Trophoblast cell (in vitro differentiated cells and primary cell): ENCODE results near the gene ADARB2.

Experiments
- DNase-seq, 2 donors: peaks; one replicate each; pipeline ENCODE4 v3.0.0-alpha.2; 2016
- H2AFZ ChIP-seq: 2 replicates; pipeline ENCODE4 v1.6.1; 2013; ENCODE audit warnings: low read length, moderate library complexity, mild to moderate bottlenecking; ENCODE audit not compliant: insufficient read depth, poor library complexity
- H2AK5ac ChIP-seq: 2 replicates; pipeline ENCODE4 v1.6.1; 2013; ENCODE audit warnings: mild to moderate bottlenecking, low read length
- H2BK120ac ChIP-seq: 2 replicates; pipeline ENCODE4 v1.6.1; 2013; ENCODE audit warnings: low read length, mild to moderate bottlenecking, moderate library complexity; ENCODE audit not compliant: insufficient read depth, poor library complexity
- H2BK12ac ChIP-seq: 2 replicates; pipeline ENCODE4 v1.6.1; 2013; ENCODE audit warnings: mild to moderate bottlenecking, low read length, moderate library complexity
- H2BK5ac ChIP-seq: 2 replicates; pipeline ENCODE4 v1.6.1; 2013; ENCODE audit warnings: low read length, low read depth, moderate library complexity, mild to moderate bottlenecking; ENCODE audit not compliant: poor library complexity
- H3K14ac ChIP-seq: 2 replicates; pipeline ENCODE4 v1.6.1; 2013; ENCODE audit warnings: mild to moderate bottlenecking, low read length
- H3K18ac ChIP-seq: 2 replicates; pipeline ENCODE4 v1.6.1; 2013; ENCODE audit warnings: mild to moderate bottlenecking, low read length
- H3K23ac ChIP-seq: 2 replicates; pipeline ENCODE4 v1.6.1; 2013; ENCODE audit warnings: low read length
- H3K27ac ChIP-seq: 2 replicates; pipeline ENCODE4 v1.5.1; 2013; ENCODE audit warnings: low read depth, mild to moderate bottlenecking, inconsistent platforms, low read length, moderate library complexity
- H3K27me3 ChIP-seq: 2 replicates; pipeline ENCODE4 v1.6.1; 2013; ENCODE audit warnings: inconsistent platforms, mild to moderate bottlenecking, low read length, moderate library complexity; ENCODE audit not compliant: insufficient read depth
- H3K36me3 ChIP-seq, 2 experiments: 1 replicate in 1 of 2; 2 replicates in 1 of 2; pipeline ENCODE4 v1.6.1; 2013; ENCODE audit warnings: low read length in 2 of 2, mild to moderate bottlenecking in 2 of 2, moderate library complexity in 1 of 2; ENCODE audit not compliant: insufficient read depth in 2 of 2, control insufficient read depth in 1 of 2
- H3K4ac ChIP-seq: 2 replicates; pipeline ENCODE4 v1.6.1; 2013; ENCODE audit warnings: low read depth, mild to moderate bottlenecking, low read length, moderate library complexity
- H3K4me1 ChIP-seq, 2 experiments: 1 replicate in 1 of 2; 2 replicates in 1 of 2; pipeline ENCODE4 v1.6.1; 2013; ENCODE audit warnings: low read length in 2 of 2, mild to moderate bottlenecking in 2 of 2, moderate library complexity in 1 of 2; ENCODE audit not compliant: insufficient read depth in 2 of 2, control insufficient read depth in 1 of 2
- H3K4me2 ChIP-seq: 2 replicates; pipeline ENCODE4 v1.6.1; 2013; ENCODE audit warnings: inconsistent platforms, mild to moderate bottlenecking, low read length, moderate library complexity
- H3K4me3 ChIP-seq: 2 replicates; pipeline ENCODE4 v1.5.1; 2013; ENCODE audit warnings: mild to moderate bottlenecking, low read depth, low read length, inconsistent platforms
- H3K79me1 ChIP-seq: one replicate; pipeline ENCODE4 v1.6.1; 2013; ENCODE audit warnings: low read length
- H3K79me2 ChIP-seq: 2 replicates; pipeline ENCODE4 v1.6.1; 2013; ENCODE audit warnings: low read length, mild to moderate bottlenecking; ENCODE audit not compliant: control insufficient read depth, insufficient read depth, poor library complexity
- H3K9ac ChIP-seq: 2 replicates; pipeline ENCODE4 v1.6.1; 2013; ENCODE audit warnings: mild to moderate bottlenecking, low read length
- H3K9me3 ChIP-seq: 2 replicates; pipeline ENCODE4 v1.6.1; 2013; ENCODE audit warnings: low read depth, mild to moderate bottlenecking, control low read depth, inconsistent platforms, low read length; ENCODE audit not compliant: insufficient read depth
- H4K12ac ChIP-seq: 2 replicates; pipeline ENCODE4 v1.6.1; 2013; ENCODE audit warnings: low read depth, mild to moderate bottlenecking, low read length, moderate library complexity
- H4K8ac ChIP-seq: 2 replicates; pipeline ENCODE4 v1.6.1; 2013; ENCODE audit warnings: low read depth, mild to moderate bottlenecking, low read length, moderate library complexity
- H4K91ac ChIP-seq: one replicate; pipeline ENCODE4 v1.6.1; 2013; ENCODE audit warnings: low read depth, mild to moderate bottlenecking, low read length, moderate library complexity
- whole genome bisulfite sequencing: extraction: QIAGEN DNeasy Blood & Tissue Kit; methylation state at CpG from one replicate; pipeline ENCODE4 v1.1.7; 2013; ENCODE audit warnings: missing lambda C conversion rate; ENCODE audit not compliant: insufficient read length, insufficient coverage; ENCODE audit errors: extremely low coverage; 5-methylcytosine and 5-hydroxymethylcytosine counted together

ADARB2 gene

DNA sequence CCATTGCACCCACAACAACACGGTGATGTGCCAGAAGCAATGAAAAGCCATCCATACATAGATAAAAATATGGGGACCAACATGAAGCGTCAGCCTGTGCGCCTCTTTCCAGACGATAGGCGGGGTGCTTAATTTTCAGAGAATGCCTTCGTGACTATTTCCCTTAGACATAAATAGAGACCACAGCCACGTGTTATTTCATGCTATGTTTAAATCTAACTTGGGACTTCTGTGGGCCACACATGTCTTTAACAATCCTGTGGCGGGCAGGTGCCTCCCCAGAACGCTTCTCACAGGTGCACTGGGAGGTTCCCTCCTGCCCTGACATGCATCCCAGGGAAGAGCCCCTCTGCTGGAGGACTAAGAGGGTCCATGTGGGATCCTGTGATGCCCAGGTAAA is 259.7 kb downstream of the ADARB2 start:
- no peak overlapping the region for H4K8ac ChIP-seq
- no peak for DNase-seq
- no peaks in the 10 kb centered on the region for H3K79me1 ChIP-seq
- H3K9me3 ChIP-seq: peaks cover 9% of the 10 kb centered on the region
- no peak overlapping the region for H2AFZ ChIP-seq
- no peak overlapping the region for H3K18ac ChIP-seq
- no peak overlapping the region for H4K12ac ChIP-seq
- no peak overlapping the region for H3K4me3 ChIP-seq
- no peak overlapping the region for H2AK5ac ChIP-seq
- no peaks in the 10 kb centered on the region for H3K36me3 ChIP-seq
- no peak overlapping the region for H3K14ac ChIP-seq
- no peak overlapping the region for H4K91ac ChIP-seq
- no peaks in the 10 kb centered on the region for H3K4me1 ChIP-seq
- H3K4ac ChIP-seq: no peak overlapping the region
- no peaks in the 10 kb centered on the region for H3K79me2 ChIP-seq
- no peak overlapping the region for H2BK120ac ChIP-seq
- WGBS: no CpG with 5 or more reads among the region's 9 CpGs
- no peak overlapping the region for H3K27ac ChIP-seq
- no peak overlapping the region for H3K4me2 ChIP-seq
- no peak overlapping the region for H2BK5ac ChIP-seq
- H2BK12ac ChIP-seq: no peak overlapping the region
- H3K27me3 ChIP-seq: no peaks in the 10 kb centered on the region
- no peak overlapping the region for H3K23ac ChIP-seq
- H3K9ac ChIP-seq: no peak overlapping the region

DNA sequence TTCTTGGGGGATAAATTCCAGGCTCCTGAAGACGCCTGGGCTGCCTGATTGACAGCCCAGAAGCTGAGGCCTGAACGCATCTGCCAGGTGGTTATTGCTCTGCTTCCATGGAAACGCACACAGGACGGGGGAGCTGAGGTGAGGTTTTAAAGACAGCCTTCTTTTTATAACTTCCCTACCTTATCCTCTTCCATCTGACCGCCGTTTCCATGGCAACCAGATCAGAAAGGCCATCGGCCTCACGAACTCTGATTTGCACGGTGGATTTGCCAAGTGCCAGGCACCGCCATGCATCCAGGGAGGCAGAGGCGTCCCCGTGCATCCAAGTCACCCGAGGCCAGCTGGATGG is 260.9 kb downstream of the ADARB2 start:
- H3K27ac ChIP-seq: no peak overlapping the region
- no peaks in the 10 kb centered on the region for H3K36me3 ChIP-seq
- no peak overlapping the region for H4K12ac ChIP-seq
- H3K79me1 ChIP-seq: no peaks in the 10 kb centered on the region
- H2AK5ac ChIP-seq: no peak overlapping the region
- no peak overlapping the region for H2AFZ ChIP-seq
- no peak overlapping the region for H3K4me2 ChIP-seq
- H3K23ac ChIP-seq: no peak overlapping the region
- WGBS: no CpG with 5 or more reads among the region's 13 CpGs
- H2BK5ac ChIP-seq: no peak overlapping the region
- H3K9me3 ChIP-seq: peaks cover 11% of the 10 kb centered on the region
- H3K9ac ChIP-seq: no peak overlapping the region
- H3K27me3 ChIP-seq: no peaks in the 10 kb centered on the region
- no peak overlapping the region for H3K4ac ChIP-seq
- no peak overlapping the region for H2BK120ac ChIP-seq
- DNase-seq: no peak
- H3K14ac ChIP-seq: no peak overlapping the region
- no peak overlapping the region for H2BK12ac ChIP-seq
- H3K4me1 ChIP-seq: no peaks in the 10 kb centered on the region
- H4K8ac ChIP-seq: no peak overlapping the region
- no peak overlapping the region for H3K4me3 ChIP-seq
- no peak overlapping the region for H3K18ac ChIP-seq
- no peaks in the 10 kb centered on the region for H3K79me2 ChIP-seq
- no peak overlapping the region for H4K91ac ChIP-seq

DNA sequence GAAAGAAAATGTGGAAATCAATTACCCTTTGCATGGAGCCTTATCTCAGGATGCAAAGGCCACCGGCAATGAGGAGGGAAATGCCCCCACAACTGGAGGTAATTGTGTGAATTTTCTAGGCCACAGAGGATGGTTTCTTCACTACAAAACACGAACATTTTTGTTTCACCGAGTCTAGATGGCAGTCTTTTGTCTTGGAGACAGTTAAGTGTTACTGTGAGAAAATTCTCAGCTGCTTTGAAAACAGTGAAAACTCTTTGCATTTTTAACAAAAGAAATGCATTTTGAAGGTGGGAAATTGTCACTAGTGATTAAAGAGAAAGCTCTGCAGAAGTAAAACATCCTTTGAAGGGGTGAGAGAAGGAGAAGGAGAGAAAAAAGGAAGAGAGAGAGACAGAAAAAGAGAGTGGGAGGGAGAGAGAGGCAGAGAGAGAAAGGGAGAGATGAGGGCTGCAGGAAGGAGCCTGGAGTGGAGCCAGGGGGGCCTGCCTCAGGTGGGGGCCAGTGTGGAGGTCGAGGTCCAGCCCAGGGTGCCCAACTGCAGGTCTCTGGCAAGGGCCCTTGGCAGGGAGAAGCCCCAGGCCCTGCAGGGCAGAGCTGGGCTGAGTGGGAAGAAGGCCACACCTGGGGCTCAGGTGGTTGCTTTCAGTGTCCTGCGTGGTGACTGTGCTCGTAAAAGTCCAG is 261.4 kb downstream of the ADARB2 start:
- no peak overlapping the region for H3K14ac ChIP-seq
- no peaks in the 10 kb centered on the region for H3K4me1 ChIP-seq
- H3K18ac ChIP-seq: no peak overlapping the region
- H3K23ac ChIP-seq: no peak overlapping the region
- H2AFZ ChIP-seq: no peak overlapping the region
- no peaks in the 10 kb centered on the region for H3K79me1 ChIP-seq
- H4K12ac ChIP-seq: no peak overlapping the region
- H4K8ac ChIP-seq: no peak overlapping the region
- H2BK120ac ChIP-seq: no peak overlapping the region
- no peak overlapping the region for H2AK5ac ChIP-seq
- DNase-seq: no peak
- H3K9me3 ChIP-seq: peaks cover 11% of the 10 kb centered on the region
- H3K4me3 ChIP-seq: no peak overlapping the region
- H3K79me2 ChIP-seq: no peaks in the 10 kb centered on the region
- H3K27ac ChIP-seq: no peak overlapping the region
- no peaks in the 10 kb centered on the region for H3K27me3 ChIP-seq
- no peaks in the 10 kb centered on the region for H3K36me3 ChIP-seq
- no peak overlapping the region for H2BK5ac ChIP-seq
- H3K4me2 ChIP-seq: no peak overlapping the region
- no CpG with 5 or more reads among the region's 6 CpGs for WGBS
- no peak overlapping the region for H3K4ac ChIP-seq
- H3K9ac ChIP-seq: no peak overlapping the region
- no peak overlapping the region for H2BK12ac ChIP-seq
- H4K91ac ChIP-seq: no peak overlapping the region

GRCh38 chr10:1475098-1475591 is 262.2 kb downstream of the ADARB2 start:
- no peak overlapping the region for H3K9ac ChIP-seq
- no peaks in the 10 kb centered on the region for H3K79me2 ChIP-seq
- H3K4ac ChIP-seq: no peak overlapping the region
- H3K23ac ChIP-seq: no peak overlapping the region
- no peaks in the 10 kb centered on the region for H3K36me3 ChIP-seq
- no peak overlapping the region for H2BK120ac ChIP-seq
- H3K4me3 ChIP-seq: no peak overlapping the region
- H3K18ac ChIP-seq: no peak overlapping the region
- no peak overlapping the region for H3K14ac ChIP-seq
- H2BK5ac ChIP-seq: no peak overlapping the region
- no peak overlapping the region for H4K91ac ChIP-seq
- no peaks in the 10 kb centered on the region for H3K27me3 ChIP-seq
- no peaks in the 10 kb centered on the region for H3K4me1 ChIP-seq
- H4K12ac ChIP-seq: no peak overlapping the region
- no peak overlapping the region for H3K4me2 ChIP-seq
- no peak overlapping the region for H2BK12ac ChIP-seq
- H3K79me1 ChIP-seq: no peaks in the 10 kb centered on the region
- peaks cover 11% of the 10 kb centered on the region for H3K9me3 ChIP-seq
- H2AFZ ChIP-seq: no peak overlapping the region
- no CpG with 5 or more reads among the region's 16 CpGs for WGBS
- H4K8ac ChIP-seq: no peak overlapping the region
- no peak overlapping the region for H2AK5ac ChIP-seq
- DNase-seq: no peak
- H3K27ac ChIP-seq: no peak overlapping the region
